Astrocyte of the cerebellum (primary cell): ENCODE results near the gene RHPN2.
"Not testable (repeated sequence)": the region's sequence is repeated elsewhere in the genome, so short reads cannot be mapped to it uniquely, and the experiment has no call there.

Experiments used
- DNase-seq: peaks from one replicate; pipeline ENCODE4 v3.0.0-alpha.2; 2011; ENCODE audit warnings: low read depth
- H3K4me3 ChIP-seq: 2 replicates; pipeline ENCODE4 v1.5.1; 2011; ENCODE audit warnings: mild to moderate bottlenecking, low read depth, low read length, moderate library complexity
- in situ Hi-C: cut with HindIII; loops from 2 replicates; pipeline ENCODE4 v1.10.0; 2017; ENCODE audit warnings: low sequenced_read_pairs
- TF ChIP-seq, protein P1 (sequence below): IDR thresholded peaks from 2 replicates; pipeline ENCODE4 v1.5.1; 2012; ENCODE audit warnings: low read length, low read depth, moderate library complexity, mild to moderate bottlenecking; ENCODE audit errors: missing control alignments

RHPN2 gene

DNA sequence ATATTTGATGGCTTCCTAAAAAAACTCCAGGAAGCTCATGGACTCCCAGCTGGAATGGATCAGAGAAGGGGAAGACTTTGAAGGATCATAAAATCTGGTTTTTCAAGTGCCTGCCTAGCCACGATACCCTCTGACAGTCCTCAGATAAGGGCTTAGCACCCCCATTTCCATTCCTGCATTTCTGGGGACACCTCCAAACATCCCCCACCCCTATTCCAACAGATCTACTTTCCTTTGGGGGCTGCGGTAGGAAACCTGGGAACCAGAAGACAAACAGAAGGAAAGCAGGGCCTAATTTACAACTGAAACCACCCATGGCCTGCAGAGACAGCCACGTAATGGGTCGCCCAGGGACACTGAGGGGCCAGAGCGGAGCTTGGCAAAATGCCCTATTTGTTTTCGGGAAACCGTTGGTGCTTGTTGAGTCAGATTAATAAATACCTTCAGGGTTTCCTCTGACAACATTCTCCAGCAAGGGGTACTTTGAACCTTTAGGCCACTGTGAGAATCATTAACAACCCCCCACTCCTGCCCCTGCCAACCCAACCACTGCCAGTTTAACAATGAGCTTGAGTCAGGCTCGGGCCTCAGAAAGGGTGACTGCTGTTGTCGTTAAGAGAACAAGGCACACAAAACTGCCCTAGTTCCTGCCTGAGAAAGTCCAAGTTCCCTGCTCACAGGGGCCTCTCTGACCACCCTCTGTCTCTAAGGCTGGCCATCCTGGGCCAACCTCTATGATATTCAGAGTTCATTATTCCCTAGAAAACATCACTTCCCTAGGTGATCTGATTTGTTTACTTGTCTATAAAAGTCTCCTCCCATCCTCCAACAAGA lies 23.5 kb downstream of the RHPN2 start:
- peak; percentile 19 for DNase-seq
- in situ Hi-C loops: no loop called here
- no peak overlapping the region for H3K4me3 ChIP-seq
- TF ChIP-seq, protein P1, sequence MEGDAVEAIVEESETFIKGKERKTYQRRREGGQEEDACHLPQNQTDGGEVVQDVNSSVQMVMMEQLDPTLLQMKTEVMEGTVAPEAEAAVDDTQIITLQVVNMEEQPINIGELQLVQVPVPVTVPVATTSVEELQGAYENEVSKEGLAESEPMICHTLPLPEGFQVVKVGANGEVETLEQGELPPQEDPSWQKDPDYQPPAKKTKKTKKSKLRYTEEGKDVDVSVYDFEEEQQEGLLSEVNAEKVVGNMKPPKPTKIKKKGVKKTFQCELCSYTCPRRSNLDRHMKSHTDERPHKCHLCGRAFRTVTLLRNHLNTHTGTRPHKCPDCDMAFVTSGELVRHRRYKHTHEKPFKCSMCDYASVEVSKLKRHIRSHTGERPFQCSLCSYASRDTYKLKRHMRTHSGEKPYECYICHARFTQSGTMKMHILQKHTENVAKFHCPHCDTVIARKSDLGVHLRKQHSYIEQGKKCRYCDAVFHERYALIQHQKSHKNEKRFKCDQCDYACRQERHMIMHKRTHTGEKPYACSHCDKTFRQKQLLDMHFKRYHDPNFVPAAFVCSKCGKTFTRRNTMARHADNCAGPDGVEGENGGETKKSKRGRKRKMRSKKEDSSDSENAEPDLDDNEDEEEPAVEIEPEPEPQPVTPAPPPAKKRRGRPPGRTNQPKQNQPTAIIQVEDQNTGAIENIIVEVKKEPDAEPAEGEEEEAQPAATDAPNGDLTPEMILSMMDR: no peak

DNA sequence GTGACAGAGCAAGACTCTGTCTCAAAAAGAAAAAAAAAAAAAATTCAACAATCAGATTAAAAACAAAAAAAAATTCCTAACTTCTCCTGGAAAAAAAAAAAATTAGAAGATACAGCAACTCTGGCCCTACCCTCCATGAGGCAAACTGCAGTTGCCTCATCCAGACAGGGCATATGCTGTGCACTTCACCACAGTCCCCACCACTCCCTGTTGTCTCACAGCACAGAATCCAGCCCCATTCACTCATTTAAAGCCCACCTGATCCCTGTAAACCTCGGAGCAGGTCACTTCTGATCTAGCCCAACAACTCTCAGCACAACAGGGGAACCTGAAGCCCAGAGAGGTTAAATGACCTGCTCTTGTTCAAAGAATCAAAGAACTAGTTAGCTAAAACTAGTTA lies 24.9 kb downstream of the RHPN2 start:
- H3K4me3 ChIP-seq: no peak overlapping the region

DNA sequence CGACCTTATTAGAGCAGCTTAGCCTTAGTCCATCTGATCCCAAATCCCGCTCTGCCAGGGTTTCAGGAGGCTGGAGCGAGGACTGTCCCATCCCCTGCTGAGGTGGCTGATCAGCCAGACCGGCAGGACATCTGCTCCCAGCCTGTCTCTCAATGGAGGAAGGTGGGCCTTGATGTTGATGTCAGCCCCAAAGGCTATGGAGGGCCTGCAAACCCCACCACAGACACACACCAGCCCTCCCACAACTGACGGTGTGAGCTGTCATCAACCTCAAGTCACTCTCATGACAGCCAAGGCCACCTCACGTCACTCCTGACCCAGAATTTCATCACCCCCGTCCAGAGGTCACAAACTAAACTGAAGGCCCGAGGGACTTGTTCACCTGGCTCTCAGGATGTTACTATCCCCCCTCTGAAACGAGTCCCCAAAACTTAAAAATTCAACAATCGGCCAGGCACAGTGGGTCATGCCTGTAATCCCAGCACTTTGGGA lies 25.5 kb downstream of the RHPN2 start:
- TF ChIP-seq, protein P1: no peak
- in situ Hi-C loops: no loop called here
- no peak for DNase-seq
- H3K4me3 ChIP-seq: no peak overlapping the region

More for the DNA sequence above, 24.9 kb downstream of the RHPN2 start:
- DNase-seq: no peak
- in situ Hi-C loops: no loop called here
- TF ChIP-seq, protein P1: no peak

DNA sequence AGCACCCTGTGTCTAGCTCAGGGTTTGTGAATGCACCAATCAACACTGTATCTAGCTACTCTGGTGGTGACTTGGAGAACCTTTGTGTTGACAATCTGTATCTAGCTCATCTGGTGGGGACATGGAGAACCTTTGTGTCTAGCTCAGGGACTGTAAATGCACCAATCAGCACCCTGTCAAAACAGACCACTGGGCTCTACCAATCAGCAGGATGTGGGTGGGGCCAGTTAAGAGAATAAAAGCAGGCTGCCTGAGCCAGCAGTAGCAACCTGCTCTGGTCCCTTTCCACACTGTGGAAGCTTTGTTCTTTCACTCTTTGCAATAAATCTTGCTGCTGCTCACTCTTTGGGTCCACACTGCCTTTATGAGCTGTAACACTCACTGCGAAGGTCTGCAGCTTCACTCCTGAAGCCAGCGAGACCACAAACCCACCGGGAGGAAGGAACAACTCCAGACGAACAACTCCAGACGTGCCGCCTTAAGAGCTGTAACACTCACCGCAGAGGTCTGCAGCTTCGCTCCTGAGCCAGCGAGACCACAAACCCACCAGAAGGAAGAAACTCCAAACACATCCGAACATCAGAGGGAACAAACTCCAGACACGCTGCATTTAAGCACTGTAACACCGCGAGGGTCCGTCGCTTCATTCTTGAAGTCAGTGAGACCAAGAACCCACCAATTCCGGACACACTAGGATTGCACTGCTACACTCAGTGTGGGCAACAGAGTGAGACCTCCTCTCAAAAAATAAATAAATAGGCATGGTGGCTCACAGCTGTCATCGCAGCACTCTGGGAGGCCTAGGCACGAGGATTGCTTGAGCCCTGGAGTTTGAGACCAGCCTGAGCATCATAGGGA lies 27.3 kb downstream of the RHPN2 start:
- in situ Hi-C loops, DNase-seq, H3K4me3 ChIP-seq: not testable (repeated sequence)

DNA sequence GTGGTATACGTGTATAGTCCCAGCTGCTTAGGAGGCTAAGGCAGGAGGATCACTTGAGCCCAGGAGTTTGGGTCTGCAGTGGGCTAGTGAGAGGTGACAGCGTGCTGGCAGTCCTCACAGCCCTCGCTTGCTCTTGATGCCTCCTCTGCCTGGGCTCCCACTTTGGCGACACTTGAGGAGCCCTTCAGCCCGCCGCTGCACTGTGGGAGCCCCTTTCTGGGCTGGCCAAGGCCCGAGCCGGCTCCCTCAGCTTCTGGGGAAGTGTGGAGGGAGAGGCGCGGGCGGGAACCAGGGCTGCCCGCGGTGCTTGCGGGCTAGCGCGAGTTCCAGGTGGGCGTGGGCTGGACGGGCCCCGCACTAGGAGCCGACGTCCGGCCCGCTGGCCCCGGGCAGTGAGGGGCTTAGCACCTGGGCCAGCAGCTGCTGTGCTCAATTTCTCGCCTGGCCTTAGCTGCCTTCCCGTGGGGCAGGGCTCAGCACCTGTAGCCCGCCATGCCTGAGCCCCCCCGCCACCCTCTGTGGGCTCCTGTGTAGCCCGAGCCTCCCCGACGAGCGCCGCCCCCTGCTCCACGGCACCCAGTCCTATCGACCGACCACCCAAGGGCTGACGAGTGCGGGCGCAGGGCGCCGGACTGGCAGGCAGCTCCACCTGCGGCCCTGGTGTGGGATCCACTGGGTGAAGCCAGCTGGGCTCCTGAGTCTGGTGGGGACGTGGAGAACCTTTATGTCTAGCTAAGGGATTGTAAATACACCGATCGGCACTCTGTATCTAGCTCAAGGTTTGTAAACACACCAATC lies 28.1 kb downstream of the RHPN2 start:
- in situ Hi-C loops: not testable (repeated sequence)

DNA sequence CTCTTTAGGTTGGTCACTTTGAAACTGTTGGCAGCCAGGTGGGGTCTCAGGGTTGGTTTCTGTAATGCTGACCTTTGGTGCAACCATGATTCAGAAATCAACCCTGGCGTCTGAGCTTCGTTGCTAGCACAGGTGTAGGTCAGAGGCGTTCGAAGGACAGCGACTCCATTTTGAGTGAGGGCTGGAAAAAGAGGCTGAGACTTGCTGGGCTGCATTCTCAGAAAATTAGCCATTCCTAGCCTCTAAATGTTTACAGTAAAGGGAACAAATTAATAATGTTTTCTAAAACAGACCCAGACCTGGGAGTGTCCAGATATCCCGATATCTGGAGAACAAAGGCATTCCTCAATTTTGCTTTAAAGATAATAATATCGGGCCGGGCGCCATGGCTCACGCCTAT lies 29.2 kb downstream of the RHPN2 start:
- in situ Hi-C loops: no loop called here

More for the DNA sequence above, 28.1 kb downstream of the RHPN2 start:
- not testable (repeated sequence) for DNase-seq, H3K4me3 ChIP-seq

More for the DNA sequence above, 29.2 kb downstream of the RHPN2 start:
- no peak overlapping the region for H3K4me3 ChIP-seq
- no peak for DNase-seq
- TF ChIP-seq, protein P1: no peak
